HCT116 (cell line): ENCODE data around the gene CHRNG. TPM values are rescaled to one million over a fixed set of nuclear protein-coding genes. Genes with fewer than 3 reads are reported as not detected.

ENCODE experiments used
- ATAC-seq: fragments of 200-7000 bp; cut with Tn5 transposase; 2 replicates; pipeline ENCODE4 v1.9.1; 2020; ENCODE audit warnings: mild to moderate bottlenecking, moderate library complexity
- BruUV-seq: library from RNA; stranded (reverse); fragments of 400-500 nt; replicated peaks from 2 replicates; lab custom pipeline; 2021; lab: Mats Ljungman, UMichigan
- CTCF ChIA-PET: fragments of 300-600 bp; sonication (Branson Sonifier 250); formaldehyde crosslinking; loops from one replicate; lab custom pipeline; 2021; ENCODE audit warnings: antibody characterized with exemption; lab: Charles Lee
- POLR2A ChIA-PET: fragments of 300-600, 350-600 bp; sonication (Branson Sonifier 250); formaldehyde crosslinking; loops from one replicate; lab custom pipeline; 2021; ENCODE audit warnings: antibody characterized with exemption; lab: Charles Lee
- RAD21 ChIA-PET, 2 experiments: fragments of 300-600 bp; sonication (Branson Sonifier 250); formaldehyde crosslinking; loops; one replicate each; lab custom pipeline; 2023; ENCODE audit warnings: low total read pairs in 2 of 2; ENCODE audit not compliant: uncharacterized antibody in 2 of 2, unreplicated experiment in 2 of 2, low non-redundant PET in 1 of 2; lab: Charles Lee
- DNase-seq: peaks from one replicate; pipeline ENCODE4 v3.0.0-alpha.2; 2010; ENCODE audit warnings: low read depth, low spot score
- H2AFZ ChIP-seq: fragments of 200-600 bp; shearing (Covaris generic), sonication (generic); 2 replicates; pipeline ENCODE4 v1.6.1; 2017; ENCODE audit warnings: low read depth, mixed run types, mixed read lengths, antibody characterized with exemption, low read length; ENCODE audit not compliant: poor library complexity, severe bottlenecking
- H3K27ac ChIP-seq: 2 replicates; pipeline ENCODE4 v1.5.1; 2012; ENCODE audit warnings: low read depth, low read length
- H3K27me3 ChIP-seq: fragments of 200-600 bp; sonication (generic); 2 replicates; pipeline ENCODE4 v1.6.1; 2016; ENCODE audit warnings: mixed run types, low read length, mixed read lengths; ENCODE audit not compliant: insufficient read depth
- H3K36me3 ChIP-seq, 2 experiments: fragments of 200-500 bp in 1 of 2; fragments of 200-600 bp in 1 of 2; sonication (Bioruptor generic) in 1 of 2; sonication (generic) in 1 of 2; 2 replicates each; pipeline versions ENCODE4 v1.5.1 to v1.6.1; 2014 to 2016; ENCODE audit warnings: low read length in 2 of 2, inconsistent platforms in 1 of 2, mixed read lengths in 1 of 2, mixed run types in 1 of 2; ENCODE audit not compliant: insufficient read depth in 2 of 2, control insufficient read depth in 1 of 2
- H3K4me1 ChIP-seq, 2 experiments: fragments of 200-600 bp in 1 of 2; sonication (generic) in 1 of 2; 2 replicates each; pipeline versions ENCODE4 v1.5.1 to v1.6.1; 2012 to 2017; ENCODE audit warnings: low read length in 2 of 2, inconsistent platforms in 1 of 2, mild to moderate bottlenecking in 1 of 2, mixed read lengths in 1 of 2, mixed run types in 1 of 2, moderate library complexity in 1 of 2; ENCODE audit not compliant: insufficient read depth in 2 of 2, control insufficient read depth in 1 of 2
- H3K4me2 ChIP-seq: fragments of 200-600 bp; sonication (generic); 2 replicates; pipeline ENCODE4 v1.6.1; 2017; ENCODE audit warnings: mixed run types, low read length, mixed read lengths
- H3K4me3 ChIP-seq, 2 experiments: fragments of 200-600 bp in 1 of 2; sonication (generic) in 1 of 2; replicated peaks in 1 of 2; 2 replicates each; pipeline ENCODE4 v1.5.1; 2011 to 2016; ENCODE audit warnings: low read length in 2 of 2, control low read depth in 1 of 2, low read depth in 1 of 2, mild to moderate bottlenecking in 1 of 2, mixed read lengths in 1 of 2, mixed run types in 1 of 2
- H3K79me2 ChIP-seq: fragments of 200-600 bp; sonication (generic); 2 replicates; pipeline ENCODE4 v1.6.1; 2017; ENCODE audit warnings: mild to moderate bottlenecking, mixed run types, low read length, moderate library complexity, mixed read lengths; ENCODE audit not compliant: insufficient read depth
- H3K9ac ChIP-seq: fragments of 200-600 bp; sonication (generic); 2 replicates; pipeline ENCODE4 v1.6.1; 2016; ENCODE audit warnings: low read length, mixed read lengths
- H3K9me2 ChIP-seq: fragments of 200-600 bp; sonication (generic), shearing (Covaris generic); 2 replicates; pipeline ENCODE4 v1.6.1; 2017; ENCODE audit warnings: mixed run types, mild to moderate bottlenecking, moderate library complexity; ENCODE audit not compliant: insufficient read depth
- H3K9me3 ChIP-seq, 2 experiments: fragments of 200-500 bp in 1 of 2; fragments of 200-600 bp in 1 of 2; sonication (Bioruptor generic) in 1 of 2; sonication (generic) in 1 of 2; 2 replicates each; pipeline ENCODE4 v1.6.1; 2014 to 2017; ENCODE audit warnings: low read length in 2 of 2, mixed read lengths in 2 of 2, inconsistent platforms in 1 of 2, low read depth in 1 of 2, mild to moderate bottlenecking in 1 of 2, mixed run types in 1 of 2, moderate library complexity in 1 of 2; ENCODE audit not compliant: control insufficient read depth in 1 of 2, insufficient read depth in 1 of 2
- H4K20me1 ChIP-seq: fragments of 200-600 bp; sonication (generic), shearing (Covaris generic); 2 replicates; pipeline ENCODE4 v1.6.1; 2017; ENCODE audit warnings: mixed run types, mild to moderate bottlenecking, moderate library complexity; ENCODE audit not compliant: insufficient read depth
- ATF3 ChIP-seq: IDR thresholded peaks from 2 replicates; pipeline ENCODE4 v1.6.1; 2012
- CBX3 ChIP-seq: IDR thresholded peaks from 2 replicates; pipeline ENCODE4 v1.6.1; 2012; ENCODE audit warnings: low read depth
- CEBPB ChIP-seq: IDR thresholded peaks from 2 replicates; pipeline ENCODE4 v1.6.1; 2012; ENCODE audit warnings: low read depth
- EGR1 ChIP-seq: IDR thresholded peaks from 2 replicates; pipeline ENCODE4 v1.6.1; 2012; ENCODE audit warnings: low read depth
- ELF1 ChIP-seq: IDR thresholded peaks from 2 replicates; pipeline ENCODE4 v1.6.1; 2012; ENCODE audit warnings: low read depth, borderline replicate concordance
- EZH2 ChIP-seq: fragments of 200-600 bp; sonication (generic); IDR thresholded peaks from 2 replicates; pipeline ENCODE4 v1.6.1; 2017; ENCODE audit warnings: antibody characterized with exemption, mixed run types
- EZH2phosphoT487 ChIP-seq: fragments of 200-600 bp; IDR thresholded peaks from 2 replicates; pipeline ENCODE4 v1.6.1; 2018; ENCODE audit warnings: antibody characterized with exemption, borderline replicate concordance
- FOSL1 ChIP-seq: IDR thresholded peaks from 2 replicates; pipeline ENCODE4 v1.6.1; 2012; ENCODE audit warnings: low read depth
- POLR2AphosphoS5 ChIP-seq: IDR thresholded peaks from 2 replicates; pipeline ENCODE4 v1.6.1; 2011; ENCODE audit warnings: mild to moderate bottlenecking, low read depth, low read length, moderate library complexity
- RAD21 ChIP-seq: IDR thresholded peaks from 2 replicates; pipeline ENCODE4 v1.6.1; 2012; ENCODE audit warnings: low read depth, mild to moderate bottlenecking
- REST ChIP-seq: IDR thresholded peaks from 2 replicates; pipeline ENCODE4 v1.6.1; 2012; ENCODE audit warnings: low read depth
- SIN3A ChIP-seq: IDR thresholded peaks from 2 replicates; pipeline ENCODE4 v1.6.1; 2012; ENCODE audit warnings: low read depth
- SP1 ChIP-seq: IDR thresholded peaks from 2 replicates; pipeline ENCODE4 v1.6.1; 2012; ENCODE audit warnings: low read depth
- TCF7L2 ChIP-seq: IDR thresholded peaks from 2 replicates; pipeline ENCODE4 v1.7.0; 2011; ENCODE audit warnings: borderline replicate concordance, inconsistent platforms; ENCODE audit not compliant: insufficient read depth, insufficient read length; ENCODE audit errors: extremely low read depth
- YY1 ChIP-seq: IDR thresholded peaks from 2 replicates; pipeline ENCODE4 v1.6.1; 2011; ENCODE audit warnings: low read length, low read depth, moderate library complexity, mild to moderate bottlenecking; ENCODE audit not compliant: insufficient replicate concordance; ENCODE audit errors: extremely low read depth
- ZBTB33 ChIP-seq: IDR thresholded peaks from 2 replicates; pipeline ENCODE4 v1.6.1; 2011; ENCODE audit warnings: mild to moderate bottlenecking, low read length, moderate library complexity; ENCODE audit not compliant: insufficient replicate concordance; ENCODE audit errors: extremely low read depth
- ZFX ChIP-seq: fragments of 450-650 bp; IDR thresholded peaks from 2 replicates; pipeline ENCODE4 v1.6.1; 2017
- ZNF274 ChIP-seq: fragments of 200-500 bp; sonication (Bioruptor generic); IDR thresholded peaks from 2 replicates; pipeline ENCODE4 v1.6.1; 2014; ENCODE audit warnings: mild to moderate bottlenecking, low read depth, low read length, inconsistent platforms
- intact Hi-C: fragments of 100-400 bp; cut with micrococcal nuclease; formaldehyde crosslinking; loops from 2 replicates; pipeline ENCODE4 v1.10.0; 2022
- total RNA-seq: library from RNA; stranded (reverse); gene quantifications from one replicate; pipeline ENCODE4 v1.2.1, GENCODE V29; 2021; ENCODE audit not compliant: unreplicated experiment

CHRNG gene
- total RNA-seq, 1 experiment from 2014 or later, result not detected

- no peaks in the 10 kb centered on the region for H3K9me3 ChIP-seq
- H3K36me3 ChIP-seq, result no peaks in the 10 kb centered on the region
- POLR2A ChIA-PET, result no interaction called here
- H2AFZ ChIP-seq, result no peak overlapping the region
- H3K4me2 ChIP-seq, result no peak overlapping the region
- BruUV-seq, result no TSS peak
- H3K79me2 ChIP-seq, result no peaks in the 10 kb centered on the region
- ATAC-seq (no peak), DNase-seq (no peak)
- no peak overlapping the region for H3K4me3 ChIP-seq
- RAD21 ChIA-PET, result no interaction called here
- H3K9me2 ChIP-seq, result no peaks in the 10 kb centered on the region
- no peaks in the 10 kb centered on the region for H4K20me1 ChIP-seq
- TF ChIP-seq RAD21, result no peak
- no peak for TF ChIP-seq ATF3
- TF ChIP-seq FOSL1, result no peak
- TF ChIP-seq CEBPB, result no peak
- no peak for TF ChIP-seq YY1
- no peak for TF ChIP-seq EZH2phosphoT487
- no peak for TF ChIP-seq SP1
- TF ChIP-seq EZH2, result no peak
- no peak for TF ChIP-seq POLR2AphosphoS5
- TF ChIP-seq CBX3, result no peak
- no peak for TF ChIP-seq ZBTB33
- TF ChIP-seq REST, result no peak
- no peak for TF ChIP-seq SIN3A
- no peak for TF ChIP-seq ZFX
- TF ChIP-seq ELF1, result no peak
- TF ChIP-seq ZNF274, result no peak
- TF ChIP-seq TCF7L2, result no peak
- no peak for TF ChIP-seq EGR1
- TF ChIP-seq, all 23 proteins: peak for 0
- CTCF ChIA-PET, result no interaction called here
- Histone ChIP-seq H3K4me1 (no peaks in the 10 kb centered on the region), H3K27me3 (no peaks in the 10 kb centered on the region), H3K27ac (no peak overlapping the region), H3K9ac (no peak overlapping the region)
- intact Hi-C loops, result loop anchor here (10.0 kb wide), 1 partner anchor 185 kb away; no protein-coding TSS in a partner anchor
Observed at GRCh38 chr2:232529806-232530547, 9.5 kb upstream of the CHRNG start.
